GM12891 (cell line): ENCODE results near the gene LDB3.
A peak's percentile ranks its signal among the peaks of the same experiment; 100 is the strongest.

ENCODE experiments used
- DNase-seq: peaks from one replicate; pipeline ENCODE4 v3.0.0; 2011; ENCODE audit warnings: low spot score; ENCODE audit not compliant: insufficient read length
- FAIRE-seq: peaks from 2 replicates; lab custom pipeline; 2011; peaks lifted over from hg19 to GRCh38; lab: Jason Lieb, UNC
- PAX5 ChIP-seq: IDR thresholded peaks from 2 replicates; pipeline ENCODE4 v1.6.1; 2011; ENCODE audit warnings: low read length, moderate library complexity, mild to moderate bottlenecking; ENCODE audit not compliant: insufficient read depth, severe bottlenecking
- POLR2A ChIP-seq: IDR thresholded peaks from 2 replicates; pipeline ENCODE4 v1.6.1; 2011; ENCODE audit warnings: low read depth, low read length, control low read depth
- POLR2AphosphoS5 ChIP-seq: IDR thresholded peaks from 2 replicates; pipeline ENCODE4 v1.6.1; 2011; ENCODE audit warnings: low read depth, low read length, control low read depth
- POU2F2 ChIP-seq: IDR thresholded peaks from 2 replicates; pipeline ENCODE4 v1.6.1; 2011; ENCODE audit warnings: low read depth, mild to moderate bottlenecking, control low read depth, low read length, moderate library complexity
- SPI1 ChIP-seq: IDR thresholded peaks from 2 replicates; pipeline ENCODE4 v1.6.1; 2011; ENCODE audit warnings: low read depth, low read length, control low read depth
- TAF1 ChIP-seq: IDR thresholded peaks from 2 replicates; pipeline ENCODE4 v1.6.1; 2011; ENCODE audit warnings: low read depth, low read length, control low read depth

The LDB3 gene

GRCh38 chr10:86769991-86770390, 101.7 kb downstream of the LDB3 start:
- TF ChIP-seq POLR2AphosphoS5 (0 out of 2 replicates have a peak, but pooled peaks have one; percentile 14), TAF1 (no peak), POLR2A (peak; percentile 38; the same call in 1 of the 2 replicates), PAX5 (no peak), POU2F2 (no peak), SPI1 (no peak)
- DNase-seq = no peak
- peak; percentile 51 for FAIRE-seq

- peak; percentile 51 for FAIRE-seq
Observed at GRCh38 chr10:86770412-86770960, 102.2 kb downstream of the LDB3 start.

GRCh38 chr10:86773498-86773897, 105.2 kb downstream of the LDB3 start:
- no peak for FAIRE-seq

More at GRCh38 chr10:86770412-86770960, 102.2 kb downstream of the LDB3 start:
- TF ChIP-seq POU2F2 = no peak
- no peak for TF ChIP-seq POLR2A
- TF ChIP-seq TAF1 = no peak
- TF ChIP-seq SPI1 = no peak
- no peak for TF ChIP-seq POLR2AphosphoS5
- no peak for TF ChIP-seq PAX5
- DNase-seq = no peak

GRCh38 chr10:86775056-86775869, 107.0 kb downstream of the LDB3 start:
- TF ChIP-seq POLR2A (no peak), POLR2AphosphoS5 (no peak), SPI1 (no peak), POU2F2 (no peak), PAX5 (no peak), TAF1 (no peak)
- DNase-seq (no peak), FAIRE-seq (peak; percentile 90)

More at GRCh38 chr10:86773498-86773897, 105.2 kb downstream of the LDB3 start:
- DNase-seq = no peak
- no peak for TF ChIP-seq POU2F2
- TF ChIP-seq PAX5 = no peak
- no peak for TF ChIP-seq POLR2A

GRCh38 chr10:86775870-86776180, 107.5 kb downstream of the LDB3 start:
- TF ChIP-seq TAF1 (no peak), POLR2A (no peak), POLR2AphosphoS5 (no peak)

GRCh38 chr10:86779220-86780017, 111.1 kb downstream of the LDB3 start:
- DNase-seq = no peak
- peak; percentile 60 for FAIRE-seq
- TF ChIP-seq POLR2A (no peak), POU2F2 (no peak), SPI1 (no peak), PAX5 (no peak), POLR2AphosphoS5 (no peak), TAF1 (no peak)

More at GRCh38 chr10:86775870-86776180, 107.5 kb downstream of the LDB3 start:
- DNase-seq (no peak), FAIRE-seq (no peak)

- FAIRE-seq = peak; percentile 77
- TF ChIP-seq PAX5 = no peak
- no peak for TF ChIP-seq POLR2AphosphoS5
- no peak for TF ChIP-seq POLR2A
- TF ChIP-seq POU2F2 = no peak
- TF ChIP-seq TAF1 = no peak
- no peak for TF ChIP-seq SPI1
- DNase-seq = no peak
Observed at GRCh38 chr10:86782701-86783418, 114.5 kb downstream of the LDB3 start.

GRCh38 chr10:86785037-86785436, 116.7 kb downstream of the LDB3 start:
- no peak for TF ChIP-seq PAX5
- no peak for TF ChIP-seq POLR2AphosphoS5
- no peak for TF ChIP-seq POU2F2
- TF ChIP-seq POLR2A = no peak
- TF ChIP-seq TAF1 = no peak
- no peak for TF ChIP-seq SPI1
- FAIRE-seq = no peak
- no peak for DNase-seq
